ENCODE measurements around the gene SIM2. TPM values are rescaled to one million over a fixed set of nuclear protein-coding genes. Genes with fewer than 3 reads are reported as not detected.

The SIM2 gene
- total and polyA plus RNA-seq, 2 experiments from 2014 or later = 0.31 TPM; not detected in 1

DNA sequence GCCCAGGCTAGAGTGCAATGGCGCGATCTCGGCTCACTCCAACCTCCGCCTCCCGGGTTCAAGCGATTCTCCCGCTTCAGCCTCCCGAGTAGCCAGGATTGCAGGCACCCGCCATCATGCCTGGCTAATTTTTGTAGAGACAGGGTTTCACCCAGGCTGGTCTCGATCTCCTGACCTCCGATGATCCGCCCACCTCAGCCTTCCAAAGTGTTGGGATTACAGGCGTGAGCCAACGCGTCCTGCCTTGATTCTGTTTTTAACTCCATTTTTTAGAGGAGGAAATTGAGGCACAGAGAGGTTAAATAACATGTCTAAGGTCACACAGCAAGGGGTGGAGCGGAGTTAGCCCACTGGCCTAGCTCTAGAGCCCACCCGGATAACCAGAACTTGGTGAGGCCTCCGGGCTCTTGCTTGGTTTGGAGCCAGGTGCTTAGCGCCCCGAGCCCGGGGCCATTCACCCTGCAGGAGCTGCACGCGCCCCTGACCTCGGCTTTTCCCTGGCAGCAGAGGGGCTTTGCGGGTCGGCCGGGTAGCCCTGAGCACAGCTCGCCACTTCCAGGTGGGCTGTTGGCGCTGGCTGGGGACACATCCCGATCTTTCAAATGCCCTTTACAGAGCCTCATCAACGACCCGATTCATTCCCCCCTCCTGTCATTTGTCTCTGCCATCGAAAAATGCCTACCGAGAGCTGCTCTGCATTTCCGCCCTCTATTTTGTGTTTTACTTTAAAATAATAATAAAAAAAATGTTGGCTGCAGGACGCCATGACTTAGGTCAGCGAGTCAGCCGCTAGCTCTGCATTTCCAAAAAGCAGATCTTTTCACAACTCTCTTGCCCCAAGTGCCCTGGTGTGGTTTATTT, 11.2 kb downstream of the SIM2 start:
- no peaks in the 10 kb centered on the region for H3K4me1 ChIP-seq (ENCODE audit: low read depth)
- no peak for DNase-seq (ENCODE audit: low read depth in 1 of 2, low spot score in 1 of 2)
- TF ChIP-seq, protein P1, sequence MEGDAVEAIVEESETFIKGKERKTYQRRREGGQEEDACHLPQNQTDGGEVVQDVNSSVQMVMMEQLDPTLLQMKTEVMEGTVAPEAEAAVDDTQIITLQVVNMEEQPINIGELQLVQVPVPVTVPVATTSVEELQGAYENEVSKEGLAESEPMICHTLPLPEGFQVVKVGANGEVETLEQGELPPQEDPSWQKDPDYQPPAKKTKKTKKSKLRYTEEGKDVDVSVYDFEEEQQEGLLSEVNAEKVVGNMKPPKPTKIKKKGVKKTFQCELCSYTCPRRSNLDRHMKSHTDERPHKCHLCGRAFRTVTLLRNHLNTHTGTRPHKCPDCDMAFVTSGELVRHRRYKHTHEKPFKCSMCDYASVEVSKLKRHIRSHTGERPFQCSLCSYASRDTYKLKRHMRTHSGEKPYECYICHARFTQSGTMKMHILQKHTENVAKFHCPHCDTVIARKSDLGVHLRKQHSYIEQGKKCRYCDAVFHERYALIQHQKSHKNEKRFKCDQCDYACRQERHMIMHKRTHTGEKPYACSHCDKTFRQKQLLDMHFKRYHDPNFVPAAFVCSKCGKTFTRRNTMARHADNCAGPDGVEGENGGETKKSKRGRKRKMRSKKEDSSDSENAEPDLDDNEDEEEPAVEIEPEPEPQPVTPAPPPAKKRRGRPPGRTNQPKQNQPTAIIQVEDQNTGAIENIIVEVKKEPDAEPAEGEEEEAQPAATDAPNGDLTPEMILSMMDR (IDR thresholded peaks at IDR 0.05; ENCODE audit: low read depth, low read length) = no peak
- H3K4me3 ChIP-seq = peak overlapping the region; percentile 7
- H3K27me3 ChIP-seq = peaks cover 100% of the 10 kb centered on the region
- no peaks in the 10 kb centered on the region for H3K36me3 ChIP-seq
- H3K9me3 ChIP-seq (ENCODE audit: low read depth) = no peaks in the 10 kb centered on the region
- H3K27ac ChIP-seq = no peak overlapping the region

DNA sequence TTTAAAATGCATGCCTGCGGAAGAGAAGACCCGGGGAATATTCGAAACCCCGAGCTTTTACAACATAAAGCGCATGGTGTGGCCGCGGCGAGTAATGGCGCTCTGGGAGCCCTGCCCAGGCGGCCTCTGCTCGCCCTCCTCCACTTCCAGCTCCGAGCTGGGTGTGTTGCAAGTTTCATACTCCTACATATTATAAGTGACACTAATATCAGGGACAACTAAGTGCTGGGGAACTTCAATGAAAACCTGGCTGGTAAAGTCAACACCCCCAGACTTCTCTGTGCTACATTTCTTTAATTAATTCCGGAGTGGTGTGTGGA, 11.8 kb downstream of the SIM2 start:
- H3K9me3 ChIP-seq (ENCODE audit: low read depth) = no peaks in the 10 kb centered on the region
- no peaks in the 10 kb centered on the region for H3K4me1 ChIP-seq (ENCODE audit: low read depth)
- peak overlapping the region; percentile 7 for H3K4me3 ChIP-seq
- no peaks in the 10 kb centered on the region for H3K36me3 ChIP-seq
- peaks cover 100% of the 10 kb centered on the region for H3K27me3 ChIP-seq
- H3K27ac ChIP-seq = no peak overlapping the region
- DNase-seq (ENCODE audit: low read depth in 1 of 2, low spot score in 1 of 2) = peak; percentile 29 to 44
- TF ChIP-seq, protein P1 (IDR thresholded peaks at IDR 0.05; ENCODE audit: low read depth, low read length) = no peak

DNA sequence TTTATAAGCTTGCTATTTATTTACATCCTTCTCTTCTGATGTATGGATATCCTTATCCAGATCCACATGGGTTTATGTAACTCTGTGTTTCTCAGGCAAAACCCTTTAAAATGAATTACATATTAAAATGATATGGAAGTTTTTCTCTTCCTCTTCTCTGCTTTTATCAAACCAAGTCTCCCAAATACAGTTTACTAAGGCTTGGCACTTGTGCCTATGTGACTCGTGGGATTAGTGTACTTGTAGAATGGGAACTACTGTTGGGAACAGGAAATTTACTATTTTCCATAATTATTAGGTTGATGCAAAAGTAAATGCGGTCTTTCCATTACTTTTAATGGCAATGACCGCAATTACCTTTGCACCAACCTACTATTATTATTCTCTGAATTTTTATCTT, 14.8 kb downstream of the SIM2 start:
- H3K27ac ChIP-seq = no peak overlapping the region
- H3K4me1 ChIP-seq (ENCODE audit: low read depth) = no peaks in the 10 kb centered on the region
- no peak for DNase-seq (ENCODE audit: low read depth in 1 of 2, low spot score in 1 of 2)
- H3K36me3 ChIP-seq = no peaks in the 10 kb centered on the region
- no peaks in the 10 kb centered on the region for H3K9me3 ChIP-seq (ENCODE audit: low read depth)
- H3K4me3 ChIP-seq = no peak overlapping the region
- peaks cover 98% of the 10 kb centered on the region for H3K27me3 ChIP-seq
- TF ChIP-seq, protein P1 (IDR thresholded peaks at IDR 0.05; ENCODE audit: low read depth, low read length) = no peak

DNA sequence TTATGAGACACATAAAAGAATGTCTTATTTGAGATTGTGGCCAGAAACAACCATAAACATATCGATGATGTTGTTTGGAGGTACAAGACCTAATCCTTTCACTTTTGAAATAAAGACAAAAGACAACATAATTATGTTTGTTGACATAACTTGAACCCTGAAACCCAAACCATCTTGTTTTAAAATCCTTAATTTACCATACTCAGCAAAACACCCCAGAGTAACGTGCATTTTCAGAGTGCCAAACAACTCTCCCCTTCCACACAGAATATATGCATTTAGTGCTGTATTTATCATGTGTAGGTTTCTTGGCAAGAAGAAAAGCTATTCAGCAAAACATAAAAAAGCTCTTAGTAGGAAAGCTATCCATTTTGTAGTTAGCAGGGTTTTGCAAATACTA, 17.5 kb downstream of the SIM2 start:
- DNase-seq (ENCODE audit: low read depth in 1 of 2, low spot score in 1 of 2) = no peak
- Histone ChIP-seq H3K27me3 (peaks cover 95% of the 10 kb centered on the region), H3K27ac (no peak overlapping the region), H3K36me3 (no peaks in the 10 kb centered on the region), H3K4me1 (ENCODE audit: low read depth) (no peaks in the 10 kb centered on the region), H3K9me3 (ENCODE audit: low read depth) (no peaks in the 10 kb centered on the region), H3K4me3 (no peak overlapping the region)
- TF ChIP-seq, protein P1 (IDR thresholded peaks at IDR 0.05; ENCODE audit: low read depth, low read length) = no peak

DNA sequence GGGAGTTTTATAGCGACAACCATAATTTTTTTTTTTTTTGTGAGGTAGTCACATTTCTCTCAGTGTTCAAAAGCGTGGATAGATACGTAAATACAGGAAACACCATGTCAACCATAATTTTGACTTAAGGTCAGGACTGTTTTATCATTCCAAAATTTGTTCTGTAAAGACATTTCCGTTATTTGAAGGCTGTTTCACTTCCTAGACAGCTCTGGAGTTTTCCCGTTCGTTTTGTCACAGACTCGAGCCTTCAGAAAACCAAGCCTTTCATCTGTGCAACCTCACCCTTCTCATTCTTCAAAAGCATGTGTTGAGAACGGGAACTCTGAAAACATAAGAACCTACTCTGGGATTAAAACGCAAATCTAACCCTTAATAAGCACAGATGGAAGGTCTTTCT, 17.9 kb downstream of the SIM2 start:
- no peak for DNase-seq (ENCODE audit: low read depth in 1 of 2, low spot score in 1 of 2)
- no peaks in the 10 kb centered on the region for H3K36me3 ChIP-seq
- no peaks in the 10 kb centered on the region for H3K9me3 ChIP-seq (ENCODE audit: low read depth)
- no peaks in the 10 kb centered on the region for H3K4me1 ChIP-seq (ENCODE audit: low read depth)
- H3K4me3 ChIP-seq = no peak overlapping the region
- TF ChIP-seq, protein P1 (IDR thresholded peaks at IDR 0.05; ENCODE audit: low read depth, low read length) = no peak
- H3K27ac ChIP-seq = no peak overlapping the region
- peaks cover 95% of the 10 kb centered on the region for H3K27me3 ChIP-seq

Measured in cardiac muscle cell (in vitro differentiated cells and primary cell).